Liver (tissue), 9 donors: ENCODE results near the gene LEMD3. TPM values are rescaled to one million over a fixed set of nuclear protein-coding genes. Genes with fewer than 3 reads are reported as not detected.

Source experiments
- DNase-seq: peaks from one replicate; pipeline ENCODE4 v3.0.0-alpha.2; 2017; ENCODE audit warnings: low spot score
- H3K27ac ChIP-seq, 2 donors: one replicate each; pipeline ENCODE4 v1.7.0; 2013; ENCODE audit warnings: inconsistent platforms in 2 of 2, low read length in 2 of 2, control low read depth in 1 of 2, low read depth in 1 of 2, mild to moderate bottlenecking in 1 of 2
- H3K27me3 ChIP-seq, 4 donors: one replicate each; pipeline versions ENCODE4 v1.6.1 to v1.7.0; 2013; ENCODE audit warnings: low read length in 3 of 4, inconsistent platforms in 1 of 4, mild to moderate bottlenecking in 1 of 4, moderate library complexity in 1 of 4; ENCODE audit not compliant: control insufficient read depth in 4 of 4, insufficient read depth in 4 of 4
- H3K36me3 ChIP-seq, 4 donors: one replicate each; pipeline versions ENCODE4 v1.6.1 to v1.7.0; 2013; ENCODE audit warnings: low read length in 3 of 4, mild to moderate bottlenecking in 3 of 4, low read depth in 1 of 4, moderate library complexity in 1 of 4; ENCODE audit not compliant: control insufficient read depth in 4 of 4, insufficient read depth in 3 of 4
- H3K4me1 ChIP-seq, 4 donors: one replicate each; pipeline versions ENCODE4 v1.6.1 to v1.7.0; 2013; ENCODE audit warnings: low read length in 3 of 4, mild to moderate bottlenecking in 3 of 4, moderate library complexity in 1 of 4; ENCODE audit not compliant: control insufficient read depth in 4 of 4, insufficient read depth in 4 of 4
- H3K4me3 ChIP-seq, 3 donors: one replicate each; pipeline versions ENCODE4 v1.6.1 to v1.7.0; 2013; ENCODE audit warnings: low read length in 3 of 3, control low read depth in 1 of 3, low read depth in 1 of 3, mild to moderate bottlenecking in 1 of 3
- H3K9ac ChIP-seq, 2 donors: one replicate each; pipeline ENCODE4 v1.7.0; 2013; ENCODE audit warnings: low read length in 2 of 2, mild to moderate bottlenecking in 2 of 2, moderate library complexity in 2 of 2, control low read depth in 1 of 2, low read depth in 1 of 2
- H3K9me3 ChIP-seq, 4 donors: one replicate each; pipeline versions ENCODE4 v1.6.1 to v1.7.0; 2013; ENCODE audit warnings: low read length in 3 of 4; ENCODE audit not compliant: control insufficient read depth in 4 of 4
- EGR1 ChIP-seq, 2 donors: IDR thresholded peaks; 2 replicates each; pipeline ENCODE4 v1.6.1; 2016 to 2018; ENCODE audit warnings: antibody characterized with exemption in 2 of 2, low read depth in 2 of 2
- FOXA1 ChIP-seq: IDR thresholded peaks from 2 replicates; pipeline ENCODE4 v1.6.1; 2016; ENCODE audit warnings: antibody characterized with exemption
- FOXA2 ChIP-seq: IDR thresholded peaks from 2 replicates; pipeline ENCODE4 v1.6.1; 2016; ENCODE audit warnings: antibody characterized with exemption
- GABPA ChIP-seq, 2 donors: IDR thresholded peaks in 1 of 2; conservative IDR thresholded peaks in 1 of 2; 2 replicates each; pipeline ENCODE4 v1.6.1; 2016; ENCODE audit warnings: antibody characterized with exemption in 2 of 2, mild to moderate bottlenecking in 1 of 2, moderate library complexity in 1 of 2
- HNF4A ChIP-seq, 2 donors: conservative IDR thresholded peaks; 2 replicates each; pipeline ENCODE4 v1.6.1; 2016; ENCODE audit warnings: antibody characterized with exemption in 2 of 2, mild to moderate bottlenecking in 2 of 2
- HNF4G ChIP-seq: IDR thresholded peaks from 2 replicates; pipeline ENCODE4 v1.6.1; 2016; ENCODE audit warnings: antibody characterized with exemption
- JUND ChIP-seq, 2 donors: IDR thresholded peaks; 2 replicates each; pipeline ENCODE4 v1.6.1; 2016; ENCODE audit warnings: antibody characterized with exemption in 2 of 2
- NR2F2 ChIP-seq: IDR thresholded peaks from 2 replicates; pipeline ENCODE4 v1.6.1; 2016; ENCODE audit warnings: antibody characterized with exemption
- RAD21 ChIP-seq, 2 donors: IDR thresholded peaks; 2 replicates each; pipeline ENCODE4 v1.6.1; 2016; ENCODE audit warnings: antibody characterized with exemption in 2 of 2, mild to moderate bottlenecking in 2 of 2
- RXRA ChIP-seq, 2 donors: IDR thresholded peaks; 2 replicates each; pipeline ENCODE4 v1.6.1; 2017 to 2018; ENCODE audit warnings: antibody characterized with exemption in 2 of 2, mild to moderate bottlenecking in 1 of 2
- SP1 ChIP-seq: IDR thresholded peaks from 2 replicates; pipeline ENCODE4 v1.6.1; 2018; ENCODE audit warnings: antibody characterized with exemption, mild to moderate bottlenecking
- TAF1 ChIP-seq: conservative IDR thresholded peaks from 2 replicates; pipeline ENCODE4 v1.6.1; 2016; ENCODE audit warnings: antibody characterized with exemption, mild to moderate bottlenecking
- YY1 ChIP-seq: IDR thresholded peaks from 2 replicates; pipeline ENCODE4 v1.6.1; 2016; ENCODE audit warnings: antibody characterized with exemption, mild to moderate bottlenecking
- WGBS: extraction: QIAGEN DNeasy Blood & Tissue Kit; methylation state at CpG from one replicate; pipeline ENCODE4 v1.1.7; 2013; 5-methylcytosine and 5-hydroxymethylcytosine counted together
- polyA plus RNA-seq, 2 donors: library from polyadenylated mRNA; stranded (reverse) in 1 of 2; unstranded in 1 of 2; fragments of 200-250 nt in 1 of 2; fragments of >200 nt in 1 of 2; fragmentation: Nextera tagmentation in 1 of 2; extraction: Ambion mirVana in 1 of 2; gene quantifications; one replicate each; pipeline versions ENCODE4 v1.2.1 to v1.2.3, GENCODE V29; 2013 to 2015
- total RNA-seq, 2 donors: library from RNA; depleted of rRNA; stranded (reverse); fragments of >200 nt; gene quantifications; one replicate each; pipeline ENCODE4 v1.2.3, GENCODE V29; 2014
- TF ChIP-seq, protein P1 (sequence below): IDR thresholded peaks from 2 replicates; pipeline ENCODE4 v1.6.1; 2016; ENCODE audit warnings: antibody characterized with exemption
- TF ChIP-seq, protein P2 (sequence below): IDR thresholded peaks from 2 replicates; pipeline ENCODE4 v1.6.1; 2016; ENCODE audit warnings: antibody characterized with exemption, mild to moderate bottlenecking
- TF ChIP-seq, protein P3 (sequence below): fragments of 150-350 bp; IDR thresholded peaks from 2 replicates; pipeline ENCODE4 v1.5.1; 2017; ENCODE audit warnings: improper control_type of control experiment, low read depth, low read length; ENCODE audit not compliant: missing input control
- TF ChIP-seq, protein P4 (sequence below): IDR thresholded peaks from 2 replicates; pipeline ENCODE4 v1.6.1; 2016; ENCODE audit warnings: antibody characterized with exemption
- TF ChIP-seq, protein P5 (sequence below): IDR thresholded peaks from 2 replicates; pipeline ENCODE4 v1.6.1; 2016; ENCODE audit warnings: antibody characterized with exemption
- donor health status: healthy.
- donor health status: healthy.
- donor health status: healthy.
- donor health status: healthy.
- donor health status: healthy.

LEMD3 gene
- total and polyA plus RNA-seq, 4 donors: 3.5 to 19.5 (median 11.3) TPM

DNA sequence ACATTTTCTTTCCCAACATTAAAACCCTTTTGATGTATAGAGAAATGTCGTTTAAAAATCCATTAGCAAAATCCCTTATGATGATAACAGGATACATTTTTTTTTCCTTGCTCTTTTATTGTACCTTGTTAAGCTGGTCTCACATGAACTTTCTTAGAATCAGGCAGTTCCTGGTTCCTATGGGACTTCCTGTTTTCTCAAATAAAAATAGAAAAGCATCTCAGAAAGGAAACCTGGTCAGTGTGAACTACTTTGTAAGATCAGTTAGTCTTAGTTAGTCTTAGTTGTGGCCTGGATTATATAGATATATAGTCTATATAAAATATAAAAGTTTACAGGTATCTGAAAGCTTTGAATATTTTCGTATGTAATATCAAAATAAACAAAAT is 40.3 kb downstream of the LEMD3 start:
- WGBS: 59% methylated on average over 2 of the region's 2 CpGs
- H3K36me3 ChIP-seq: no peaks in the 10 kb centered on the region
- no peak overlapping the region for H3K9ac ChIP-seq
- TF ChIP-seq TAF1 (no peak), YY1 (no peak), RAD21 (IDR thresholded peaks at IDR 0.05) (no peak), JUND (IDR thresholded peaks at IDR 0.05) (no peak), GABPA (IDR thresholded peaks at IDR 0.05 in 1 of 2, conservative IDR thresholded peaks at IDR 0.05 in 1 of 2) (no peak), HNF4G (no peak), SP1 (no peak), RXRA (IDR thresholded peaks at IDR 0.05) (no peak), FOXA2 (no peak), EGR1 (IDR thresholded peaks at IDR 0.05; ENCODE audit: low read depth in 2 of 2) (no peak), HNF4A (conservative IDR thresholded peaks at IDR 0.05) (no peak), FOXA1 (no peak), NR2F2 (no peak)
- TF ChIP-seq, protein P1, sequence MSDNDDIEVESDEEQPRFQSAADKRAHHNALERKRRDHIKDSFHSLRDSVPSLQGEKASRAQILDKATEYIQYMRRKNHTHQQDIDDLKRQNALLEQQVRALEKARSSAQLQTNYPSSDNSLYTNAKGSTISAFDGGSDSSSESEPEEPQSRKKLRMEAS: no peak
- TF ChIP-seq, protein P2, sequence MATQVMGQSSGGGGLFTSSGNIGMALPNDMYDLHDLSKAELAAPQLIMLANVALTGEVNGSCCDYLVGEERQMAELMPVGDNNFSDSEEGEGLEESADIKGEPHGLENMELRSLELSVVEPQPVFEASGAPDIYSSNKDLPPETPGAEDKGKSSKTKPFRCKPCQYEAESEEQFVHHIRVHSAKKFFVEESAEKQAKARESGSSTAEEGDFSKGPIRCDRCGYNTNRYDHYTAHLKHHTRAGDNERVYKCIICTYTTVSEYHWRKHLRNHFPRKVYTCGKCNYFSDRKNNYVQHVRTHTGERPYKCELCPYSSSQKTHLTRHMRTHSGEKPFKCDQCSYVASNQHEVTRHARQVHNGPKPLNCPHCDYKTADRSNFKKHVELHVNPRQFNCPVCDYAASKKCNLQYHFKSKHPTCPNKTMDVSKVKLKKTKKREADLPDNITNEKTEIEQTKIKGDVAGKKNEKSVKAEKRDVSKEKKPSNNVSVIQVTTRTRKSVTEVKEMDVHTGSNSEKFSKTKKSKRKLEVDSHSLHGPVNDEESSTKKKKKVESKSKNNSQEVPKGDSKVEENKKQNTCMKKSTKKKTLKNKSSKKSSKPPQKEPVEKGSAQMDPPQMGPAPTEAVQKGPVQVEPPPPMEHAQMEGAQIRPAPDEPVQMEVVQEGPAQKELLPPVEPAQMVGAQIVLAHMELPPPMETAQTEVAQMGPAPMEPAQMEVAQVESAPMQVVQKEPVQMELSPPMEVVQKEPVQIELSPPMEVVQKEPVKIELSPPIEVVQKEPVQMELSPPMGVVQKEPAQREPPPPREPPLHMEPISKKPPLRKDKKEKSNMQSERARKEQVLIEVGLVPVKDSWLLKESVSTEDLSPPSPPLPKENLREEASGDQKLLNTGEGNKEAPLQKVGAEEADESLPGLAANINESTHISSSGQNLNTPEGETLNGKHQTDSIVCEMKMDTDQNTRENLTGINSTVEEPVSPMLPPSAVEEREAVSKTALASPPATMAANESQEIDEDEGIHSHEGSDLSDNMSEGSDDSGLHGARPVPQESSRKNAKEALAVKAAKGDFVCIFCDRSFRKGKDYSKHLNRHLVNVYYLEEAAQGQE: no peak
- TF ChIP-seq, protein P3, sequence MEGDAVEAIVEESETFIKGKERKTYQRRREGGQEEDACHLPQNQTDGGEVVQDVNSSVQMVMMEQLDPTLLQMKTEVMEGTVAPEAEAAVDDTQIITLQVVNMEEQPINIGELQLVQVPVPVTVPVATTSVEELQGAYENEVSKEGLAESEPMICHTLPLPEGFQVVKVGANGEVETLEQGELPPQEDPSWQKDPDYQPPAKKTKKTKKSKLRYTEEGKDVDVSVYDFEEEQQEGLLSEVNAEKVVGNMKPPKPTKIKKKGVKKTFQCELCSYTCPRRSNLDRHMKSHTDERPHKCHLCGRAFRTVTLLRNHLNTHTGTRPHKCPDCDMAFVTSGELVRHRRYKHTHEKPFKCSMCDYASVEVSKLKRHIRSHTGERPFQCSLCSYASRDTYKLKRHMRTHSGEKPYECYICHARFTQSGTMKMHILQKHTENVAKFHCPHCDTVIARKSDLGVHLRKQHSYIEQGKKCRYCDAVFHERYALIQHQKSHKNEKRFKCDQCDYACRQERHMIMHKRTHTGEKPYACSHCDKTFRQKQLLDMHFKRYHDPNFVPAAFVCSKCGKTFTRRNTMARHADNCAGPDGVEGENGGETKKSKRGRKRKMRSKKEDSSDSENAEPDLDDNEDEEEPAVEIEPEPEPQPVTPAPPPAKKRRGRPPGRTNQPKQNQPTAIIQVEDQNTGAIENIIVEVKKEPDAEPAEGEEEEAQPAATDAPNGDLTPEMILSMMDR: no peak
- TF ChIP-seq, protein P4, sequence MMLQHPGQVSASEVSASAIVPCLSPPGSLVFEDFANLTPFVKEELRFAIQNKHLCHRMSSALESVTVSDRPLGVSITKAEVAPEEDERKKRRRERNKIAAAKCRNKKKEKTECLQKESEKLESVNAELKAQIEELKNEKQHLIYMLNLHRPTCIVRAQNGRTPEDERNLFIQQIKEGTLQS: no peak
- TF ChIP-seq, protein P5, sequence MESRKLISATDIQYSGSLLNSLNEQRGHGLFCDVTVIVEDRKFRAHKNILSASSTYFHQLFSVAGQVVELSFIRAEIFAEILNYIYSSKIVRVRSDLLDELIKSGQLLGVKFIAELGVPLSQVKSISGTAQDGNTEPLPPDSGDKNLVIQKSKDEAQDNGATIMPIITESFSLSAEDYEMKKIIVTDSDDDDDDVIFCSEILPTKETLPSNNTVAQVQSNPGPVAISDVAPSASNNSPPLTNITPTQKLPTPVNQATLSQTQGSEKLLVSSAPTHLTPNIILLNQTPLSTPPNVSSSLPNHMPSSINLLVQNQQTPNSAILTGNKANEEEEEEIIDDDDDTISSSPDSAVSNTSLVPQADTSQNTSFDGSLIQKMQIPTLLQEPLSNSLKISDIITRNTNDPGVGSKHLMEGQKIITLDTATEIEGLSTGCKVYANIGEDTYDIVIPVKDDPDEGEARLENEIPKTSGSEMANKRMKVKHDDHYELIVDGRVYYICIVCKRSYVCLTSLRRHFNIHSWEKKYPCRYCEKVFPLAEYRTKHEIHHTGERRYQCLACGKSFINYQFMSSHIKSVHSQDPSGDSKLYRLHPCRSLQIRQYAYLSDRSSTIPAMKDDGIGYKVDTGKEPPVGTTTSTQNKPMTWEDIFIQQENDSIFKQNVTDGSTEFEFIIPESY: no peak
- no peaks in the 10 kb centered on the region for H3K27me3 ChIP-seq
- no peaks in the 10 kb centered on the region for H3K9me3 ChIP-seq
- no peak overlapping the region for H3K4me3 ChIP-seq
- no peak for DNase-seq
- peaks cover 0 to 4% (median 0%) of the 10 kb centered on the region in 4 donors for H3K4me1 ChIP-seq
- H3K27ac ChIP-seq: no peak overlapping the region

DNA sequence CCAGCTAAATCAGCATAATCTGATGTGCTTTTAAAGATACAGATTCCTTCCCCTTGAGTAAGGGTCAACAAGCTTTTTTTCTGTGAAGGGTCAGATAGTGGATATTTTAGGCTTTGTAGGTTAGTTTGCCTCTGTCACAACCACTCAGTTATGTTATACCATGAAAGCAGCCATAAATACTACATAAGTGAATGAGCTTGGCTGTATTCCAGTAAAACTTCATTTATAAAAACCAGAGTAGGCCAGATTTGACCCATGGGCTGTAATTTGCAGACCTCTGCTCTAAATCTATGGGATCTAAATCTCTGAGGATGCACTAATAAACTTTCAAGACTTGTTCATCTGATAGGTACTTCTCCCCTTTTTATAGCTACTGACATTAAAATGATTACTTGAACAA is 47.7 kb downstream of the LEMD3 start:
- DNase-seq: no peak
- Histone ChIP-seq H3K36me3 (peaks cover 1 to 24% (median 17%) of the 10 kb centered on the region in 4 donors), H3K4me3 (no peak overlapping the region), H3K9me3 (peaks cover 0 to 4% (median 2%) of the 10 kb centered on the region in 4 donors), H3K4me1 (no peaks in the 10 kb centered on the region), H3K27me3 (no peaks in the 10 kb centered on the region), H3K9ac (no peak overlapping the region), H3K27ac (no peak overlapping the region)
- TF ChIP-seq HNF4G (no peak), NR2F2 (no peak)
- TF ChIP-seq, protein P1: no peak
- TF ChIP-seq, protein P2: no peak
- TF ChIP-seq, protein P5: no peak
